Stimulated activated CD8-positive, alpha-beta memory T cell treated with anti-CD3 and anti-CD28 coated beads, Interleukin-15, amount 100 ng/mL, for 1 hour (primary cell): ENCODE data around the gene ENTREP3.
"Not testable (repeated sequence)": the region's sequence is repeated elsewhere in the genome, so short reads cannot be mapped to it uniquely, and the experiment has no call there.

Experiments used
- DNase-seq: peaks from one replicate; pipeline ENCODE4 v3.0.0-alpha.2; 2020; ENCODE audit warnings: low read depth

ENTREP3 gene

DNA sequence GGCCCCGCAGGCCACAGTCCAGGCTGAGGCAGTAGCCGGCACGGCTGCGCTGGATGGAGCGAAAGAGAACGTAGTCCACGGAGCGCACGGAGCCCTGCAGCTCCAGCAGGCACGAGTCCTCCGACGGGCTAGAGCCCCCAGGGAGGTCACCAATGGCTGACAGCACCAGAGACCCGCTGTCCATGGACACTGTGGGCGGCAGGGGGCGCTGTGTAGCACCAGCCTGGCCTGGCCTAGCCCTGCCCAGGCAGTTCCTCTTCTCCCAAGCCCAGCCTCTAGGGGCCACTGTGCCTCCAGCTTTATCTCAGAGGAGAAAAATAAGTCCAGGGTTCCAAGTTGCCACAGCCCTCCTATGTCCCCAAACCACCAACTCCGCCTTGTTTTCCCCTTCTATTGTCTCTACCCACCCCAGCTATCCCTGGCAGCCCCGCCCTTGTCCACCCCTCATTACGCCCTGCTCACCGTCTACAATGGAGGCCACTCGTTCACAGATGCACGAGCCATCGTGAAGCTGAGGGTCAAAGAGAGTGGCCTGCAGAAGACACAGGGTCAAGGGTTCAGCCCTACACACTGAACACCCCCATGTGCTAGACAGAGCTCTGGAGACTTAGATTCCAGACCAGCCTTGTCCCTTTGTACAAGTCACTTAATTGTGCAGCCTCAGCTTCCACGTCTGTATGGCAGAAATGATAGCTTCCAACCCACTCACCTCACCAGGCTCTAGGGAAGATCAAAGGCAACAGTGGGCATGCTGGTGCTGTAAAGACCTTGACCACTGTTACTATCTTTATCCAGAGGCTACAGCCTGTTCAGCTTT, 4.4 kb downstream of the ENTREP3 start:
- DNase-seq, result peak; percentile 96

GRCh38 chr1:155250246-155250632, 5.0 kb downstream of the ENTREP3 start:
- DNase-seq, result no peak

DNA sequence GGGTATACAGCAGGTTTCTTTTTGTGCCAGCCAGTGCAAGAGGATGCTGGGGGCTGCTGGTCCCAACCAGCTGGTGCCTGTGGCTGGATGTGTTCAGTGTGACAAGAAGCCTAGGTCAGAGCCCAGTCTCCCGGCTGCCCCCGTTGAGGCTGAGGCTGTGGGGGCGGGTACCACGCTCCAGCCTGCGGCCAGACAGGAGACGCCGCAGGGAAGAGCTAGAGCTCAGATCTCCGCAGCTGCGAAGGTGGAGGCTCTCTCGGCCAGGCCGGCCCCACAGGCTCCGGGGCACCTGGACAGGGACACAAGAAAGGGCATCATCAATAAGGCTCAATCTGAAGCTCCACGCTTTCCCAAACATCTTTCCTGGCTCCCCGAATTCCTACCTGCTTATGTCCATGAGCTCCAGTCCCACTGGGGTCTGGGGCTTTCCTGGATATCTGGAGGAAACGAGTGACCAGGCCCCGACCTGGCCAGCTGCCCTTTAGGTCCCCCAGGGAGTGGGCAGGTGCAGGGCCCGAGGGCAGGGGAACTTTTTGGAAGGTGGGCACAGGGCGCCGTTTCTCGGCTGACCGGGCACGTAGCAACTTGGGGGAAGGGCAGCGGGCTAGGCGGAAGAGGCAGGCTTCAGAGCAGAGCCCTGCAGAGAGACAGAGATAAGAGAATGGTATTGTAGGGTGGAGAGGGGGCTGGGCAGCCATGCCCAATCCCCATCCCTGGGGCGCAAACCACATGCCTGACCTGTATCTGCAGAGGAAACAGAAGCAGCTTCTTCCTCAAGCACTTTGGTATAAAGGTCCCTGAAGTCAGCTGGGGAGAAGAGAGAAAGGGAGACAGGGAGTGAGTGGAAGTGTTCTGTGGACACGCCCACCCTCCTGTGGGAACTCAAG, 7.4 kb downstream of the ENTREP3 start:
- DNase-seq, result no peak

GRCh38 chr1:155246796-155247195, 8.5 kb downstream of the ENTREP3 start:
- DNase-seq, result not testable (repeated sequence)

DNA sequence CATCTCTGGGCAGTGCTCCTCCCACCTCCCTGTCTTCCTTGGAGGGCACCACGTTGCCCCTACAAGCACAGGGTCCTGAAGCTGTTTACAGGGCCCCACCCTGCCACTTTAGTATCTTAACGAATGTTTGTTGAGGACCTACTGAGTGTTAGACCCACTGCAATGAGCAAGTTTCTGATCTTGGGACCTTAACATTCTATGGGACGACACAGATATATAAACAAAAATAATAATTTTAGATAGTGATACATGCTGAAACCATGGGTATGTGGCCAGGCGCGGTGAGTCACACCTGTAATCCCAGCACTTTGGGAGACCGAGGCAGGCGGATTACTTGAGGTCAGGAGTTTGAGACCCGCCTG, 10.1 kb downstream of the ENTREP3 start:
- no peak for DNase-seq

DNA sequence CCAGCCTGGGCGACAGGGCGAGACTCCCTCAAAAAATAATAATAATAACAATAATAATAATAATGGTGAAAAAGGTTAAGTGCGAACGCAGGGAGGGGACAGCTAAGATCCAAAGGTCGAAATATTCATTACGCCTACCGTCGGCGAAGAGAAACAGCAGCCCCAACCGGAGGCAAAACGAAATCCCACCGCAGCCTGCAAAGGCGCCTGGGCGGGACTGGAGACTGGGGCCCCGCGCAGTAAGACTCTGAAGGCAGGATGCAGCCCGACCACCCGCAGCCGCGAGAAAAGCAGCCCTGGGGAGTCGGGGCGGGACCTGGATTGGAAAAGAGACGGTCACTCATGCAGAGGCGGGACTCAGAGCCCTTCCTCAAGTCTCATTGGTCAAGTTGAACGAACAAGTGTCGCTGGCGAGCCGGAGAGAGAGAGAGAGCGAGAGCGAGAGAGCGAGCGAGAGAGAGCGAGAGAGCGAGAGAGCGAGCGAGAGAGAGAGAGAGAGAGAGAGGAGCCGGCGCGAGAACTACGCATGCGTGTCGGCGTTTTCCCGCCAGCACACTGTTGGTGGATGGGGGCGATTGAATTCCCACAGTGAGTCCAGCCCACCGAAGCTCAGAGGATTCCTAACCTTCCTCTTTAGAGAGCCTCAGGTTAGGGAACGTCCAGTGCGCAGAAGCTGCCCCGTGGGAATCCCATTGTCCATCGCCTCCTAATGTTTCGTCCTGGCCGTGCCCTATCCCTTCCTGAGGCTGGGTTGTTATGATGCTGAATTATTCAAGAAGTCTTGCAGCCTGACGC, 10.7 kb downstream of the ENTREP3 start:
- peak; percentile 83 for DNase-seq

GRCh38 chr1:155242805-155243358, 12.4 kb downstream of the ENTREP3 start:
- no peak for DNase-seq

DNA sequence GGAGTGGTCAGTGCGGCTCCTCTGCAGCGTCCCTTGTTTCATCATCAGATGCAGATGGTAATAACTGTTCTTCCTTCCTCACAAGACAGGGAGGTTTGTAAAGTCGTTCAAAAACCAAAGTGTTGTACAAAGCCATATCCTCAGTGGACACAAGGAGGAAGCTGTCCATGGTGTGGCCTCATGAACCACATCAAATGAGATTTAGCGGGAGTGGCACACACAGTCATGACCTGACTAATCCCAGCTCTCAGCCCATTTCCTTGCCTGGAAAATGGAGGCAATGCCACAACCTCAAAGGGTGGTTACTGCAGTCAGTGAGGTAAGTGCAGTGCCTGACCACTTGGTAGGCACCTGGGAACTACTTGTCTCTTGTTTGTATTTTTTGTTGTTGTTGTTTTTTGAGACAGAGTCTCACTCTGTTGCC, 13.4 kb downstream of the ENTREP3 start:
- no peak for DNase-seq

DNA sequence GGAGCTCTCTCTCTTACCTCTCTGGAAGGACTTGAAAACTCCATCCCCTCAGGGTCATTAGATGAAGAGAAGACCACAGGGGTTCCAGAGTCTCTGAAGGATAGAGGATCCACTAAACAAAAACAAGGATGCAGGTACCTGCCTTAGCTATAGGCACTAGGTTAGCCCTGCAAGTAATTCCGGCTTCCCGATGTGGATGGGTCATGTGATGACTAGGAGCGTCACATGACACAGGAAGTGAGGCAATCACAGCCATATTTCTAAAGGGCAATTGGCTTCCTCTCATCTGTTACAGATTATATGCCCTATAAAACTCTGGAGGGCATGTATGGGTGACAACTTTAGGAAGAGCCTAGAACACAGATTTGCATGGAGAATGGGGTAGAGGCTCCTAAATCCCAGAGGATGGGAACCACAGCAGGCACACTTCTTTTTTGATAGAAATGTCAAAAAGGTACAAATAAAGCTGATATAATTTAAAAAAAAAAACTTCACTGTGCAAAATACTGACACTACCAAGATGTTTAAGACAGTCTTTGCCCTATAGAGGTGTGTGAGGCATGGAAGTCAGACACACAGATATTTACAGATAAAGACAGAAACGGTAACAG, 14.1 kb downstream of the ENTREP3 start:
- DNase-seq, result peak; percentile 41

DNA sequence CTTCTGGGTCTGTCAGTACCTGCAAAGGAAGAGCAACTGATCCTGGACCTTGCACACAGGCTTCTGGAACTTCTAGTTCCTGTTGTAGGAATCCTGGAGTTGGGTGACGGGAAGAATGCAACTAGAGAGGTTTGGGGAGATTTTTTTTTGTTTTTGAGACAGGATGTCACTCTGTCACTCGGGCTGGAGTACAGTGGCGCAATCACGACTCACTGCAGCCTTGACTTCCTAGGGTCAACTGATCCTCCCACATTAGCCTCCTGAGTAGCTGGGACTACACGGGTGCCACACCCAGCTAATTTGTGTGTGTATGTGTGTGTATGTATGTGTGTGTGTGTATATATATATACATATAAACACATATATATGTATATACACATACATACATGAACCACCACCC, 18.8 kb downstream of the ENTREP3 start:
- no peak for DNase-seq

DNA sequence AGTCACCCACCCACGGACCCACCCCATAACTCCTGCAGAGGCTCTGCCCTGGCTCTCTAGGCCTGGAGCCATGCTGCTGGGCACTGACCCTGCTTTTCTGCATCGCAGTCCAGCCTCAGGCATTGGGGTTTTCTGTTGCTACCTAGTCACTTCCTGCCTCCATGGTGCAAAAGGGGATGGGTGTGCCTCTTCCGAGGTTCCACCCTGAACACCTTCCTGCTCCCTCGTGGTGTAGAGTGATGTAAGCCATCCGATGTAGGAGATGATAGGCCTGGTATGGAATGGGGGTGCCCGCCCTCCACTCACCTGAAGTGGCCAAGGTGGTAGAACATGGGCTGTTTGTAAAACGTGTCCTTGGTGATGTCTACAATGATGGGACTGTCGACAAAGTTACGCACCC, 19.9 kb downstream of the ENTREP3 start:
- DNase-seq, result not testable (repeated sequence)

GRCh38 chr1:155233502-155233901, 21.8 kb downstream of the ENTREP3 start:
- not testable (repeated sequence) for DNase-seq

- DNase-seq, result not testable (repeated sequence)
Observed at GRCh38 chr1:155232001-155232978, 23.0 kb downstream of the ENTREP3 start.

DNA sequence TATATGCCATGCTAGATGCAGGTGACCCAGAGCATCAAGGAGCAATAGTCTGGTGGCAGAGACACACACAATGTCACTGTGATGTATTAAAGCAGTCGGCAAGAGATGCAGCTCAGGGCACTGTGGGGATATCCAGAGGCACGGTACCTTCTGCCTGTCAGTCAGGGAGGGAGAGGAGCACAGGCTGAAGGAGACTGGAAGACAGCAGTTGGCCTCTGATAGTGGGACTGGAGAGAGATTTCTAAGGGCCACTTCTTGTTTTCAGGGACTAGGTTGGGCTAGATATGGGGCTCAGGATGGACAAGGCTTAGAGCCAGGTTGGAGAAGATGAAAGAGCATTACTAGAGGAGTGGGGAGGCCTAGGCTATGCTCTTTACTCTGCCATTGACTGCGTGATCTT, 24.0 kb downstream of the ENTREP3 start:
- DNase-seq, result not testable (repeated sequence)

DNA sequence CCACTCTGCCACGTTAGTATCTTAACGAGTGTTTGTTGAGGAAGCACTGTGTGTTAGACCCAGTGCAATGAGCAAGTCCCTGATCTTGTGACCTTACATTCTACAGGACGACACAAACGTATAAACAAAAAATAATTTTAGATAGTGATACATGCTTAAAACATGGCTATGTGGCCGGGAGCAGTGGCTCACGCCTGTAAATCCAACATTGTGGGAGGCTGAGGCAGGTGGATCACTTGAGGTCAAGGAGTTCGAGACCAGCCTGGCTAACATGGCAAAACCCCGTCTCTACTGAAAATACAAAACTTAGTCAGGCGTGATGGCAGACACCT, 27.2 kb downstream of the ENTREP3 start:
- DNase-seq, result no peak

DNA sequence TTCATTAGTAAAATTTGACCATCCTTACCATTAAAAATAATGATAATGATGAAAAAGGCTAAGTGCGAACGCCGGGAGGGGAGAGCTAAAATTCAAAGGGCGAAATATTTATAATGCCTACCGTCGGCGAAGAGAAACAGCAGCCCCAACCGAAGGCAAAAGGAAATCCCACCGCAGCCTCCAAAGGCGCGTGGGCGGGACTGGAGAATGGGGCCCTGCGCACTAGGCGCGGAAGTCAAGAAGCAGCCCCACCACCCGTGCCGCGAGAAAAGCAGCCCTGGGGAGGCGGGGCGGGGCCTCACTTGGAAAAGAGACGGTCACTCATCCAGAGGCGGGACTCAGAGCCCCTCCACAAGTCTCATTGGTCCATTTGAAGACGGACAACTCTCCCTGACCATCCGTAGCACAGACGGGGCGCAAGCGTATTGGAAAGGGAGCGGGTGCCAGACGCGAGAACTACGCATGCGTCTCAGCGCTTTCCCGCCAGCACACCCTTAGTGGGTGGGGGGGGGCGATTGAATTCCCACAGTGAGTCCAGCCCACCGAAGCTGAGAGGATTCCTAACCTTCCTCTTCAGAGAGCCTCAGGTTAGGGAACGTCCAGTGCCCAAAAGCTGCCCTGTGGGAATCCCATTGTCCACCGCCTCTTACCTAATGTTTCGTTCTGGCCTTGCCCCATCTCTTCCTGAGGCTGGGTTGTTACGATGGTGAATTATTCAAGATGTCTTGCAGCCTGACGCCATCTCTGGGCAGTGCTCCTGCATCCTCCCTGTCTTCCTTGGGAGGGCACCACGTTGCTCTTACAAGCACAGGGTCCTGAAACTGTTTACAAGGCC, 27.8 kb downstream of the ENTREP3 start:
- peak; percentile 95 for DNase-seq

GRCh38 chr1:155226910-155227260, 28.4 kb downstream of the ENTREP3 start:
- no peak for DNase-seq

- peak; percentile 72 for DNase-seq
Observed at GRCh38 chr1:155226188-155226909, 28.9 kb downstream of the ENTREP3 start.

GRCh38 chr1:155225404-155225759, 29.9 kb downstream of the ENTREP3 start:
- DNase-seq, result not testable (repeated sequence)
